ENCODE measurements around the gene FANCC.
A peak's percentile ranks its signal among the peaks of the same experiment; 100 is the strongest.

FANCC gene

GRCh38 chr9:95157481-95158151 is 159.9 kb downstream of the FANCC start:
- TF ChIP-seq CTCF (IDR thresholded peaks at IDR 0.05; ENCODE audit: insufficient read depth, low read depth, low read length, missing control alignments), result no peak
- no peak overlapping the region for H3K4me3 ChIP-seq (ENCODE audit: low read length)
- peak; percentile 69 for DNase-seq (ENCODE audit: low read depth)

GRCh38 chr9:95156074-95156473 is 161.4 kb downstream of the FANCC start:
- DNase-seq (ENCODE audit: low read depth), result no peak
- TF ChIP-seq CTCF (IDR thresholded peaks at IDR 0.05; ENCODE audit: insufficient read depth, low read depth, low read length, missing control alignments), result no peak
- no peak overlapping the region for H3K4me3 ChIP-seq (ENCODE audit: low read length)

- no peak for TF ChIP-seq CTCF (IDR thresholded peaks at IDR 0.05; ENCODE audit: insufficient read depth, low read depth, low read length, missing control alignments)
- no peak for DNase-seq (ENCODE audit: low read depth)
- no peak overlapping the region for H3K4me3 ChIP-seq (ENCODE audit: low read length)
These were observed 162.3 kb downstream of the FANCC start for GRCh38 chr9:95155220-95155619.

DNA sequence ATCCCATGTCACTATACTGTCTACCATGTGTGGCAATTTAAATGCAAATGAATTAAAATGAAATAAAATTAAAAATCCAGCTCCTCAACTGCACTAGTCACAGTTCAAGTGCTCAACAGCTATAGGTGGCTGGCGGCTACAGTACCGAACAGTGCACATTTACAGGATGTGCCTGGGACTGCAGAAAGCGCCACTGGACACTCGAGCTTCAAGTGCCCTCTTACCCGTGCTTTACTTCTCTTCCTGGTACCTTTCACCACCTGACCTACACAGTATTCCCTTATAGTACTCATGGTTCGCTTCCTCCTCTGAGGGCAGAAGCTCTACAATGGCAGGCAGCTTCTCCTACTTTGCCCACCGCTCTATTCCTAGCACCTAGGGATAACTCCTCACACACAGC is 166.6 kb downstream of the FANCC start:
- no peak for TF ChIP-seq CTCF (IDR thresholded peaks at IDR 0.05; ENCODE audit: insufficient read depth, low read depth, low read length, missing control alignments)
- no peak for DNase-seq (ENCODE audit: low read depth)
- H3K4me3 ChIP-seq (ENCODE audit: low read length), result no peak overlapping the region

DNA sequence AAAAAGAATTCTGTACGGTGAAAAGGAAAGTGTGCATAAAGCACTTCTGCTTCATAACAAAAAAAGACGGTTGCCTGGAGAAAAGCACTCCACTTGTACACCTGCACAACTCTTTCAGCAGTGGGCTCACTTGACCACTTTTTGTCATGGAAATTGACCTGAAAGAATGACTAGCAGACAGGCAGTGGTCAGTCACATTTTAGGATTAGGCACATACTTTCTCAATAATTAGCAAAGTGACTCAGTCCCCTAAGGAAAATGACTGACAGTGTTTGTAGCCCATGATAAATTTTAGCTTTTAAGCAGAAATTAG is 169.3 kb downstream of the FANCC start:
- no peak for TF ChIP-seq CTCF (IDR thresholded peaks at IDR 0.05; ENCODE audit: insufficient read depth, low read depth, low read length, missing control alignments)
- DNase-seq (ENCODE audit: low read depth), result no peak
- no peak overlapping the region for H3K4me3 ChIP-seq (ENCODE audit: low read length)

DNA sequence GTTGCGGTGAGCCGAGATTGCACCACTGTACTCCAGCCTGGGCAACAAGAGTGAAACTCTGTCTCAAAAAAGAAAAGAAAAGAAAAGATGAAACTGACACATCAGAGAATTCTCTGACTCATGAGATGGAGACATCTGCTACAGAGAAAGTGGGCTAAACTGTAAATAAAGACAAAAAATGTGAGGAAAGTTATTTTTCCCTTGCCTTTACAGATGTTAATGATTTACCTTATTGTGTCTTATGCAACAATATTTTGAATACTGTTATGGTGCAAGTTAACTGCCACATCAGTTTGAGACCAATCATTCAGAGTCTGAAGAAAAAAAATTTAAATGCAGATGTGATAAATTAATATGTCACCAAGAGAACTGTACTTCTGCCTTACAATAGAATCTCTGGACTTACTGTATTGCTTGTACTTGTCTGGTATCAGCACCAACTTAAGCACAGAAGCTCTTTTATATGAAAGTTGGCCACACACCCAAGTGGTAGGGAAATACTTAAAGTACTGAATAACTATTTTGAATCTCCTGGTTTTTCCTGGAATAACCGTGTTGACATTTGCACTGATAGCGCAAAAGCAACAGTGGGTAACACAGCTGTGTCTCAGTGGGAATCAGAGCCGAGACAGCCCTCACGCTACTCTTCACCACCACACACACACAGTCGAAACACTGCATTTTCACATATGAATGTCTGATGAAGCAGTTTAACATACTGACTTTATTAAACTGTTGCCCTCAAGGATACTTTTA is 169.9 kb downstream of the FANCC start:
- no peak for DNase-seq (ENCODE audit: low read depth)
- no peak overlapping the region for H3K4me3 ChIP-seq (ENCODE audit: low read length)
- no peak for TF ChIP-seq CTCF (IDR thresholded peaks at IDR 0.05; ENCODE audit: insufficient read depth, low read depth, low read length, missing control alignments)
